HG02943 (cell line): ENCODE measurements around the gene UEVLD.

Source experiments
- ATAC-seq: cut with Tn5 transposase; IDR thresholded peaks from one replicate; pipeline ENCODE4 v1.9.1; 2021; ENCODE audit warnings: mild to moderate bottlenecking, low read depth, moderate library complexity; ENCODE audit not compliant: unreplicated experiment

UEVLD gene

DNA sequence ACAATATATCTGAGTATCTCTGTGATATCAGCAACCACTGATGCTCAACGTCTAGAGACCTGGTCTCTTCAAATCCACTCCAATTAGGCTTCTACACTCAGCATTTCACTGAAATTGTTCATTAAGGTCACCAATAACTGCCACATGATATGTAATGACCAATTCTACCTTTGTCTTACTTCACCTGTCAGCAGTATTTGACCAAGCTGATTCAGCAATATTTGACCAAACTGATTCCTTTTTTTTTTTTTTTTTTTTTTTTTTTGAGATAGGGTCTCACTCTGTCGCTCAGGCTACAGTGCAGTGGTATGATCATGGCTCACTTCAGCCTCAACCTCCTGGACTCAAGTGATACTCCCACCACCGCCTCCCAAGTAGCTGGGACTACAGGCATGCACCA lies 67.4 kb downstream of the UEVLD start:
- ATAC-seq, result no peak

DNA sequence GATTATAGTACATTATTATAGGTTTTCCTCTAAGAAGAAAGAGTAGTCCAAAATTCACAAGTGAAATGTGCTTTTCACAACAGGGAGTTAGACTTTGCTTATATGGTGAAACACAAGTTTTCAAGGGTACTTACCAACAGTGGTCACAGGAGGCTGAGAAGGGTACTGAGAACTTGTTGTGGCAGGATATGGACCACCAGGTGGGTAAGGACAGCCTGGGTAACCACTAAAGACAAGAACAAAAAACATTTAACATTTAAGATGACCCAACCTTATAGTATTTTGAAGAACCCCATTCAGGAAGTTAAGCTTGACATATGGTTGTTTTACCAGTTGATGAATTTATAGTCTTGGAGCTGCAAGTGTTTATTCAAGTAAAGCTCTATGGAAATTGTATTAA lies 86.2 kb downstream of the UEVLD start:
- ATAC-seq, result no peak

DNA sequence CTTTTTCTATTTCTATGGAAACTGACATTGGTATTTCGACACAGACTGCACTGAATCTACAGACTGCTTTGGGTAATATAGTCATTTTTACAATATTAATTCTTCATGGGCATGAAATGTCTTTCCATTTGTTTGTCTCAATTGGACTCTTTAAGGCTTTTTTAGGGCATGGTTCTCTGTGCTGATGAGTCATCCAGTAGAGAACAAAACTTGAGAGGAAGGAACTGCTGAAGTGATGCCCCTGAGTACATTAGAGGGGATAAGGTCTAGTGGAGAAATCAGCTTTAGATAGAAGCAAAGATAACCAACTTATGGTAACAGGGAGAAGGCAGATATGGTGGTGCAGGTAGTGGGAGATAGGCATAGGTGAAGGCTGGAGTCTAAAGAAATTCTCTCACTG lies 86.9 kb downstream of the UEVLD start:
- ATAC-seq, result no peak

DNA sequence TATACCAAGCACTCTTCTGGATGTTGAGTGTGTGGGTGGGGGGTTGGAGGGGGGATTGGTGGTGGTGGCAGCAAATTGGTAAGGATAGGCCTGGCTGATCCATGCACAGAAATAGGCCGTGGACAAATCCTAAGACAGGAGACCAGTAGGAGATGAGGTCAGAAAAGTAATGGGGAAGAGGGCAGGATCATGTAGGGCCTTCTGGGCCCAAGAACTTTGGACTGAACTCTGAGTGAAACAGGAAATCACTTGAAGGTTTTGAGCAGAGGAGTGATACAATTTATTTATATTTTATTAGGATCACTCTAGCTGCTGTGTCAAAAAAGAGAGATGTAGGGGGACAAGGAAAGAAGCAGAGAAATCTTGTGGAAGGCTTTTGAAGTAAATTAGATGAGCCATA lies 90.5 kb downstream of the UEVLD start:
- ATAC-seq, result no peak

DNA sequence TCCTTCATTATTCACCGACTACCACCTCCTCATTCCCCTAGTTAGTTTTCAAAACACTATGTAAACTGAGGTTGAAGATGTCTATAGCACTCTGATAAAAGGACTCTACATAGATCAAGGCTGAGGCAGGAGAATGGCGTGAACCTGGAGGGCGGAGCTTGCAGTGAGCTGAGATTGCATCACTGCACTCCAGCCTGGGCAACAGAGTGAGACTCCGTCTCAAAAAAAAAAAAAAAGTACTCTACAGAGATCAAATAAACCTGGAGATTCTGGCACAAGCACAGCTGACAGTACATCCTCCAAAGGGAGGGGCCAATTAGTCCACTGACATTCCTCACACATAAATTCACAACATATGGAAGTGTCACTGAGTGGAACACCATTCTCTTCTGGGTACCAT lies 92.8 kb downstream of the UEVLD start:
- ATAC-seq, result no peak

DNA sequence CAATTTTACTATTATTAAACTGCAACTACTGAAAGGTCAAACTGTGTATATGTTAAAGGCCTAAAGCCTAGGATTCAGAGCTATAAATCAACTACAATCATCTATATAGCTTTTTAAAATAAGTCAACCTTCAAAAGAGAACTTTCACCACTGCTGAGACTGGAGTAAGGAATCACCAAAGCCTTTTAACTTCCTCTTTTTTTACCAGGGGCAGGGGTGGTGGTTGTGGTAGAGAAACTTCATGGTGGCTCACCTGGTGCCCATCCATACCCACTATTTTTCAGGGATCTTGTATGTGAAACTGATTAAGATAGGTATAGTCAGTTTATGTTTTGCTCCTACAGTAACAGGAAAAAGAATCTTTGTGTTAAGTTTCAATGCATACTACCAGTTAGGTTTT lies 93.3 kb downstream of the UEVLD start:
- no peak for ATAC-seq

DNA sequence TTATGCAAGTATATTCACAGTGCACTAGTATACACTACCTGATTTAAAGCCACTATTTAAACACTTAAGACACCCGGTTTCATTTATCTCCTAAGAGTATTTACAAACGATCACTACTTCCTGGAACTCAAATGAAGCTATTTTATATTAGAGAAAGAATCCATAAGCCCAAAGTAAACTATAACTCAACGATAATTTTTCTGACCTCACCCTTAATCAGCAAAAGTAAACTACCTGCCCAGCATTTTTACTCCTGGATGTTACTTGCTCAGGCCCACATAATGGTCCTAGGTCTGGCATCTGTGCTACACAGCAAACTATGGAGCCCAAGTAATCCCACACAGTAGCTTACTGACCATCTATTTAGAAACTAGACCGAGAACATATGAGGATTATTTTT lies 95.2 kb downstream of the UEVLD start:
- no peak for ATAC-seq

DNA sequence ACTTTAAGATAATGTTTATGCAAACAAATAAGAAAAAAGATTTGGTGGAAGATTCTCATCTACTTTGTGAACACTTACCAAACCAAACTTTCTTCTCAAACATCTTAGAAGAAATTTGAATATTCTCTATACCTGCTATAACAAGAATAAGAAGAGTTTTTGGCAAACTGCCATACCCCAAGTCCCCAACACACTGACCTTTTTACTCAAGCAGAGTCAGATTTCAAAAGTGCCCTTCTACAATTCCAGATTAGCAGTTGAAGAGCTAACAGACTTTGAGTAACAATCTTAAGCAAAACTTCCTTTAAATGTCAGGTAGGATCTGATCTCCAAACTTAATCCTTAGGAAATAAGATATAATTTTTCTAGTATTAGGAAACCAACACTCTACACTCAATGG lies 95.6 kb downstream of the UEVLD start:
- no peak for ATAC-seq

DNA sequence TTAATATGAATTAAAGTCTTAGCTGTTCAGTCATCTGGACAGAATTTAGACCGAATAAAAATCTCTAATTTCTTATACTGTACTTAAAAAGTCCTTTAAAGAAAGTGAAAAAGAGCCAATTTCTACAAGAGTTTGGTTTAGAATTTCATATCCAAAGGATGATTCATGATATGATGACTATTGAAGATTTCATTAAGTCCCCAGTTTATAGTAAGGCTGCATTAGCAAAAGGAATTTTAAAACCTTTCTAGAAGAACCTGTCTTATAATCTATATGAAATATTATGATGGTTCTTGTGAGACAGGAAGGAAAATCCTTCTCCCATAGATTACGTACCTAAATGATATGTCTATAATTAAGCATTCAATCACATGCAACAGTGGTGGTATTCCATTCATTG lies 96.6 kb downstream of the UEVLD start:
- ATAC-seq, result no peak

DNA sequence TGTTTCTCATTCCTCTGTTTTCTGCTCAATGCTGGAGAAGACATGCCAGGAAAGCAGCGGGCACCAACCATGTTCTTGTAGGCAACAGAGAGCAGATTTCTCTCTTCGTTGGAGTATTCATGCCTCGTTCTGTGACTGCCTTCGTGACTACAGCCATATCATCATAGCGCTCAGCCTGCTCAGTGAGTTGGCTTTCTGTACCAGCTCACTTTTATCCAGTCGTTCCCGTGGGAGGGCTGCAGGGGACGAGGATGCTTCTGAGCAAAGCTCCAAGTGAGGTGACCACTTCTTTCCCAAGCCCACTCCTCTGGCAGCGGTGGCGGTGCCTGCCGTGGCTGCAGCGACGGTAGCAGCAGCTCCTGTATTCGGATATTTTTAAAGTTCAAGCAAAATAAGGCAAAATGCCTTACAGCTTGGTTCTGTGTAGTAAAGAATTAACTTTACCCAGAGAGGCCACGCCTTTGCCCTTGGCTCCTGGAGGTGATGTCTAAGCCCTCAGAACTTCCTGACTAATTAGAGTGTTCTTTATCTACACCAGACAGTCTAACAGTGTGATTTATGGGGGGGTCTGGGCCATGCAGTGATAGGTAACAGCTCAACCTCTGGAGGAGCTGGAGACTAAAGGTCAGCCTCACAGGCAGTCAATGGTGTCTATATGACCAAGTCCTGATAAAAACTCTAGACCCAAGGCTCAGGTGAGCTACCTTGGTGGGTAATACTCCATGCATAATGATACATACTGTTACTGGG lies 97.6 kb downstream of the UEVLD start:
- ATAC-seq, result no peak

DNA sequence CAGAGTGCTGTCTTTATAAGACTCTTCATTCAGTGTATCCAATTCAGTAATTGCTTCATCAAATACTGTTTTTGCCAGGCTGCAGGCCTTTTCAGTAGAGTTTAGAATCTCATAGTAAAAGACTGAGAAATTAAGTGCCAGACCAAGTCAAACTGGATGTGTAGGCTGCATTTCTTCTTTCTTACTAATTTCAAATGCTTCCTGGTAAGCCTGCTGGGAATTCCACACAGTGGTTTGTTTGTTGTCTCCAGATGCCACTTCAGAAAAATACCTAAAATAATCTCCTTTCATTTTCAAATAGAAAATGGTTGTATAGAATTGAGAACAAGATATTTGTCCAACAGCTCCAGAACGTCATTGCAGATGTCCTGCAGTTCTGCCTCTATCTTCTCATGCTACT lies 98.2 kb downstream of the UEVLD start:
- no peak for ATAC-seq

DNA sequence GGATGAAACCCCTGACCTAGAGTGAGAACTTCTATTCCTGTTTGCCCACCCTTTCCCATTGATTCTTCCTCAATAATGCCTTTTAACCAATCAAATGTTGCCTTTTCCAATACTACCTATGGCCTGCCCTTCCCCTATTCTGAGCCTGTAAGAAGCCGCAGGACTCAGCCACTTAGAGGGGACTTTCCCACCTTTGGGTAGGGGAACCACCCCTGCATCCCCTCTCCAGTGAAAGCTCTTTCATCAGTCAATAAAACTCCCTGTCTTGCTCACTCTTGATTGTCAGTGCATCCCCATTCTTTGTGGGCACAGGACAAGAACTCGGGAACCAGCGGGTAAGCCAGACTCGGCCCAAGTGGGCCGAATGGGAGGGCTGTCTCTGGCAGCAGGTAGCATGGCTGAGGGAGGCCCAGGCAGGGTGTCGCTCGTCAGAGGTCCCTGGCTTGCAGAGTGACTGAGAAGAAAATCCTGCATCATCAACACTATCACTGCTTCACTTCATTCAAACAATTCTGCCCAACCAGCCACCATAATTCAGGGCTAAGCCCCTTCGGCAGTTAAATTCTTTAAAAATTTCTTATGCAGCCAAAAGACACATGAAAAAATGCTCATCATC lies 102.5 kb downstream of the UEVLD start:
- ATAC-seq, result no peak
